DOHH2 (cell line): ENCODE data around the gene SLC2A4.

ENCODE experiments used
- H3F3A ChIP-seq: fragments of 200-600 bp; sonication (generic), shearing (Covaris generic); 2 replicates; pipeline ENCODE4 v1.6.0; 2016; ENCODE audit warnings: antibody characterized with exemption, mild to moderate bottlenecking; ENCODE audit not compliant: control insufficient read depth, insufficient read depth
- H3K27ac ChIP-seq: fragments of 200-600 bp; sonication (generic); 2 replicates; pipeline ENCODE4 v1.5.1; 2014; ENCODE audit warnings: low read depth, mild to moderate bottlenecking, low read length, moderate library complexity
- H3K27me3 ChIP-seq: fragments of 200-600 bp; sonication (generic); 2 replicates; pipeline ENCODE4 v1.6.1; 2014; ENCODE audit warnings: mild to moderate bottlenecking, low read length, mixed read lengths; ENCODE audit not compliant: control insufficient read depth
- H3K36me3 ChIP-seq: fragments of 200-600 bp; sonication (generic); 2 replicates; pipeline ENCODE4 v1.6.1; 2014; ENCODE audit warnings: mild to moderate bottlenecking, low read length, moderate library complexity, mixed read lengths; ENCODE audit not compliant: control insufficient read depth
- H3K4me1 ChIP-seq: fragments of 200-600 bp; sonication (generic); 2 replicates; pipeline ENCODE4 v1.6.1; 2014; ENCODE audit warnings: mild to moderate bottlenecking, low read length, mixed read lengths; ENCODE audit not compliant: control insufficient read depth
- H3K4me2 ChIP-seq: fragments of 200-600 bp; sonication (generic); 2 replicates; pipeline ENCODE4 v1.6.0; 2014; ENCODE audit warnings: mild to moderate bottlenecking, low read length, moderate library complexity
- H3K4me3 ChIP-seq: fragments of 200-600 bp; sonication (generic); 2 replicates; pipeline ENCODE4 v1.5.1; 2014; ENCODE audit warnings: mild to moderate bottlenecking, low read length, mixed read lengths
- H3K79me2 ChIP-seq: fragments of 200-600 bp; sonication (generic); 2 replicates; pipeline ENCODE4 v1.6.1; 2014; ENCODE audit warnings: mild to moderate bottlenecking, low read length, mixed read lengths; ENCODE audit not compliant: control insufficient read depth
- H3K9me2 ChIP-seq: fragments of 200-600 bp; sonication (generic); replicated peaks from 2 replicates; pipeline ENCODE4 v1.6.1; 2014; ENCODE audit warnings: mild to moderate bottlenecking, low read length, mixed read lengths; ENCODE audit not compliant: control insufficient read depth
- H3K9me3 ChIP-seq: fragments of 200-600 bp; sonication (generic); 2 replicates; pipeline ENCODE4 v1.6.1; 2014; ENCODE audit warnings: antibody characterized with exemption, low read length, mixed read lengths; ENCODE audit not compliant: control insufficient read depth, insufficient read depth
- H4K20me1 ChIP-seq: fragments of 200-600 bp; sonication (generic); 2 replicates; pipeline ENCODE4 v1.6.0; 2014; ENCODE audit warnings: low read depth, mild to moderate bottlenecking, antibody characterized with exemption, low read length, moderate library complexity; ENCODE audit not compliant: control insufficient read depth, insufficient read depth
- EZH2phosphoT487 ChIP-seq: fragments of 200-600 bp; sonication (generic); IDR thresholded peaks from 2 replicates; pipeline ENCODE4 v1.6.1; 2017; ENCODE audit warnings: borderline replicate concordance, mild to moderate bottlenecking, antibody characterized with exemption, low read length, moderate library complexity, mixed read lengths
- TF ChIP-seq, protein P1 (sequence below): fragments of 200-600 bp; sonication (generic); IDR thresholded peaks from one replicate; pipeline ENCODE4 v1.5.1; 2014; ENCODE audit warnings: antibody characterized with exemption, mild to moderate bottlenecking, low read depth, low read length; ENCODE audit not compliant: poor library complexity, severe bottlenecking

The SLC2A4 gene

GRCh38 chr17:7293159-7293558 lies 11.6 kb downstream of the SLC2A4 start:
- TF ChIP-seq, protein P1, sequence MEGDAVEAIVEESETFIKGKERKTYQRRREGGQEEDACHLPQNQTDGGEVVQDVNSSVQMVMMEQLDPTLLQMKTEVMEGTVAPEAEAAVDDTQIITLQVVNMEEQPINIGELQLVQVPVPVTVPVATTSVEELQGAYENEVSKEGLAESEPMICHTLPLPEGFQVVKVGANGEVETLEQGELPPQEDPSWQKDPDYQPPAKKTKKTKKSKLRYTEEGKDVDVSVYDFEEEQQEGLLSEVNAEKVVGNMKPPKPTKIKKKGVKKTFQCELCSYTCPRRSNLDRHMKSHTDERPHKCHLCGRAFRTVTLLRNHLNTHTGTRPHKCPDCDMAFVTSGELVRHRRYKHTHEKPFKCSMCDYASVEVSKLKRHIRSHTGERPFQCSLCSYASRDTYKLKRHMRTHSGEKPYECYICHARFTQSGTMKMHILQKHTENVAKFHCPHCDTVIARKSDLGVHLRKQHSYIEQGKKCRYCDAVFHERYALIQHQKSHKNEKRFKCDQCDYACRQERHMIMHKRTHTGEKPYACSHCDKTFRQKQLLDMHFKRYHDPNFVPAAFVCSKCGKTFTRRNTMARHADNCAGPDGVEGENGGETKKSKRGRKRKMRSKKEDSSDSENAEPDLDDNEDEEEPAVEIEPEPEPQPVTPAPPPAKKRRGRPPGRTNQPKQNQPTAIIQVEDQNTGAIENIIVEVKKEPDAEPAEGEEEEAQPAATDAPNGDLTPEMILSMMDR, result no peak
- no peak for TF ChIP-seq EZH2phosphoT487
- no peaks in the 10 kb centered on the region for H3K9me3 ChIP-seq
- H3K4me3 ChIP-seq, result no peak overlapping the region
- peaks cover 53% of the 10 kb centered on the region for H3K27me3 ChIP-seq
- H4K20me1 ChIP-seq, result no peaks in the 10 kb centered on the region
- H3F3A ChIP-seq, result 0 out of 2 replicates have a peak, but pooled peaks cover 2% of the 10 kb centered on the region
- peaks cover 23% of the 10 kb centered on the region for H3K4me1 ChIP-seq
- no peaks in the 10 kb centered on the region for H3K36me3 ChIP-seq
- no peaks in the 10 kb centered on the region for H3K79me2 ChIP-seq
- H3K4me2 ChIP-seq, result no peak overlapping the region
- no peaks in the 10 kb centered on the region for H3K9me2 ChIP-seq
- H3K27ac ChIP-seq, result no peak overlapping the region

DNA sequence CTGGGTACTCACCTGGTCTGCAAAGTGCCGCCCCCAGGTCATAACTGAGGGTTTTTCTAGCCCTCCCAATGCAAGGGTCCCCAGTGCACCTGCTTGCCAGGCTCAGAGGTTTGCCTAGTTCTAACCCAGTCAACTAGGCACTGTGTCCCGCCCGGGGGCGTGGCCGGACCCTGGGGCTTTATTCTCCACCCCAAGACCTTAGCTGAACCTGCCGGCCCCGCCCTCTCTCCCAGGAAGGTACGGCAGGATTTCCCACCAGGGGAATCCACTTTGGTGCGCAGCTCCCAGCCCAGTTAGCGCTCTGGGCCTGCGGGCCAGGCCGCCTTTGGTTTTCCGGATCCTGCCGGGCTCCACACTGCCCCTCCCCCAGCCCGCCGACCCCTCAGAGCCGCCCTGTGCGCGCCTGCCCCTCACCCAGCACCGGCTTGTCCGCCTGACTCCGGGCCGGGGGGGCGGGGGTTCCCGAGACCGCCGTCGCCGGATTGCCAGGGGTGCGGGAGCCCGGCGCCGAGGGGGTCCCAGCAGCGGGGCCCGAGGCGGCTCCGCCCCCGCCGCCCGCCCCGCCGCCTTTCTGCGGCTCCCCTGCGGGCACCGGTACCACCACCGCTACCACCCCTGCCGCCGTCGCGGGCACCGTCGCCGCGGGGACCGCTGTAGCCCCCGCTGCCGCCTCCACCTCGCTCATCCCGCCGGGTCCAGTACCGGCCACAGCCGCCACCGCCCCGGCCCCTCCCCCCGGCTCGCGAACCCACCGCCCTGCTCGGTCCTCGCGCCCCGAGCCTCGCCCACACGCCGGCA lies 12.5 kb downstream of the SLC2A4 start:
- no peaks in the 10 kb centered on the region for H3K36me3 ChIP-seq
- 0 out of 2 replicates have a peak, but pooled peaks cover 2% of the 10 kb centered on the region for H3F3A ChIP-seq
- no peak for TF ChIP-seq EZH2phosphoT487
- TF ChIP-seq, protein P1, result no peak
- H3K9me2 ChIP-seq, result no peaks in the 10 kb centered on the region
- H4K20me1 ChIP-seq, result no peaks in the 10 kb centered on the region
- no peaks in the 10 kb centered on the region for H3K9me3 ChIP-seq
- no peaks in the 10 kb centered on the region for H3K79me2 ChIP-seq
- no peak overlapping the region for H3K4me2 ChIP-seq
- H3K4me3 ChIP-seq, result no peak overlapping the region
- peaks cover 23% of the 10 kb centered on the region for H3K4me1 ChIP-seq
- peaks cover 47% of the 10 kb centered on the region for H3K27me3 ChIP-seq
- H3K27ac ChIP-seq, result no peak overlapping the region

DNA sequence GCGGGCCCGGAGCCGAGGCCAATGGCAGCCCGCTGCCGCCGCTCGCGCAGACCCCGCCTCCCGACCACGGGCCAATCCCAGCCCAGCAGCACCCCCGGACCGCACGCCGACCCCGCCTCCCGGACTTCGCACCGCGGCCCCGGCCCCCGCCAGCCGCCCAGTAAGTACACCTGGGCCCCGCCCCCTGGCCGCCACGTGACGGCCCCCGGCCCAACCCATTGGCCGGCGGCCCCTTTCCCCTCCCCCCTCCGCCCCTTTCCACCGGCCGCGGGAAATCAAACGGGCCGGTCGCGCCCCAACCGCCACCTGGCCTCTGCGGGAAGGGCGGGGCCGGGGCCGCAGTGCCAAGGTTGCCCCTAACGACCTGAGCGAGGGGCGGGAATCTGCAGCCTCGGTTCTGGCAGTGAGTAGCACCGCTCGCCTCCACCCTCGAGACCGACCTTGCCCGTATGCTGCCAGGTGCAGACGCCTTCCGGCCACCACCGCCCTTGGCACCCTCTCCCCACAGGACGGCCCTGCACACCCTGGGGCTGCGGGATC lies 13.2 kb downstream of the SLC2A4 start, which contains the start of gene YBX2:
Gene YBX2, minus strand, starts transcription at position 26 of the 540 bp plus-strand sequence. CDS start 139 bp downstream, outside the sequence.
- no peak within 1 kb of the TSS for H3K27ac ChIP-seq
- H3K79me2 ChIP-seq, result no peaks in the 10 kb centered on the region
- H3K36me3 ChIP-seq, result no peaks in the 10 kb centered on the region
- no peaks in the 10 kb centered on the region for H3K9me3 ChIP-seq
- H3K4me3 ChIP-seq, result peak within 1 kb of the TSS; percentile 69
- H3F3A ChIP-seq, result 0 out of 2 replicates have a peak, but pooled peaks cover 2% of the 10 kb centered on the region
- H3K4me2 ChIP-seq, result peak within 1 kb of the TSS; percentile 89
- no peak for TF ChIP-seq EZH2phosphoT487
- TF ChIP-seq, protein P1, result no peak
- peaks cover 40% of the 10 kb centered on the region for H3K27me3 ChIP-seq
- H3K4me1 ChIP-seq, result peaks cover 23% of the 10 kb centered on the region
- H4K20me1 ChIP-seq, result no peaks in the 10 kb centered on the region
- no peaks in the 10 kb centered on the region for H3K9me2 ChIP-seq
